Heart left ventricle (tissue), 13 donors: ENCODE data around the gene MSI2.

ENCODE experiments used
- CTCF ChIP-seq, 12 donors: fragments of 200-600 bp; sonication (generic) in 4 of 12; IDR thresholded peaks; one replicate each; pipeline versions ENCODE4 v1.5.0 to v1.8.0; 2018 to 2022; ENCODE audit warnings: antibody characterized with exemption in 12 of 12, mild to moderate bottlenecking in 5 of 12
- POLR2A ChIP-seq, 2 donors: fragments of 450-650 bp; IDR thresholded peaks; one replicate each; pipeline ENCODE4 v1.6.1; 2017; ENCODE audit warnings: antibody characterized with exemption in 2 of 2, mild to moderate bottlenecking in 2 of 2, moderate library complexity in 2 of 2
- donor health status: ischemic (EF 13 %, LVEDD 7.1; RV severe dilation, severe dysfunction).
- donor health status: DM: no; HTN: yes; CAD: no.
- donor health status: DM: no; HTN: no; CAD: no.
- donor health status: ischemic (EF 25% LVEDD 6.9; RV normal size, moderate dysfunction).
- donor health status: ischemic (EF 25% LVEDD 5.7; RV mildly dilated, moderate dysfunction).
- donor health status: ischemic (EF 35%, LVEDD 5.7; RV mildly dilated, moderate dysfunction).
- donor health status: nonischemic (EF 11% LVEDD 7.7; RV severe dilation, severe dysfunction).
- donor health status: DM: yes; HTN: yes; CAD: no.
- donor health status: PGD.
- donor health status: ischemic (EF 29% LVEDD 5.4; RV normal size, mild dysfunction).
- donor health status: nonischemic (EF 23%, LVEDD 6.1; RV moderate dilation, normal function).

- no peak for TF ChIP-seq CTCF (IDR thresholded peaks at IDR 0.05)
- TF ChIP-seq POLR2A (IDR thresholded peaks at IDR 0.05): no peak
These were observed 435.6 kb downstream of the MSI2 start for GRCh38 chr17:57691939-57692338.
